Stomach (tissue), 9 donors: ENCODE results near the gene RNASE11. TPM values are rescaled to one million over a fixed set of nuclear protein-coding genes. Genes with fewer than 3 reads are reported as not detected.

ENCODE experiments used
- DNase-seq, 2 donors: peaks; one replicate each; pipeline versions ENCODE4 v3.0.0 to v3.0.0-alpha.2; 2013 to 2019
- H3K27ac ChIP-seq, 5 donors: fragments of 200-600 bp in 4 of 5; sonication (generic) in 4 of 5; one replicate each; pipeline ENCODE4 v1.5.1; 2013 to 2019; ENCODE audit warnings: mild to moderate bottlenecking in 1 of 5, moderate library complexity in 1 of 5
- H3K27me3 ChIP-seq, 3 donors: fragments of 200-600 bp; sonication (generic); one replicate each; pipeline ENCODE4 v1.5.1; 2017 to 2019; ENCODE audit warnings: mixed run types in 1 of 3
- H3K36me3 ChIP-seq, 4 donors: fragments of 200-600 bp; sonication (generic); 1 replicate in 3 of 4; 2 replicates in 1 of 4; pipeline ENCODE4 v1.5.1; 2016 to 2019
- H3K4me1 ChIP-seq, 4 donors: fragments of 200-600 bp; sonication (generic); one replicate each; pipeline ENCODE4 v1.5.1; 2016 to 2019
- H3K4me3 ChIP-seq, 4 donors: fragments of 200-600 bp; sonication (generic) in 3 of 4; one replicate each; pipeline ENCODE4 v1.5.1; 2016 to 2019; ENCODE audit warnings: mild to moderate bottlenecking in 1 of 4
- H3K9me3 ChIP-seq, 4 donors: fragments of 200-600 bp; sonication (generic); one replicate each; pipeline ENCODE4 v1.5.1; 2016 to 2019
- EP300 ChIP-seq: sonication (generic); formaldehyde crosslinking; IDR thresholded peaks from one replicate; pipeline ENCODE4 v1.6.1; 2017; ENCODE audit warnings: antibody characterized with exemption
- POLR2A ChIP-seq, 4 donors: fragments of 450-650 bp; IDR thresholded peaks; one replicate each; pipeline ENCODE4 v1.6.1; 2016; ENCODE audit warnings: antibody characterized with exemption in 4 of 4, control low read depth in 2 of 4, mild to moderate bottlenecking in 1 of 4, moderate library complexity in 1 of 4
- POLR2AphosphoS5 ChIP-seq, 3 donors: sonication (generic); formaldehyde crosslinking; IDR thresholded peaks; one replicate each; pipeline ENCODE4 v1.6.1; 2016; ENCODE audit warnings: antibody characterized with exemption in 3 of 3
- WGBS, 5 donors: extraction: QIAGEN DNeasy Blood & Tissue Kit in 3 of 5; methylation state at CpG; one replicate each; pipeline versions ENCODE4 v1.1.5 to v1.1.7; 2013 to 2018; 5-methylcytosine and 5-hydroxymethylcytosine counted together
- intact Hi-C: fragments of 100-400 bp; cut with DNase I; formaldehyde crosslinking; loops from one replicate; pipeline ENCODE4 v1.15.1; 2023; ENCODE audit warnings: low total_unique reads
- polyA plus RNA-seq, 3 donors: library from polyadenylated mRNA; stranded (reverse); fragments of 200-250 nt; gene quantifications; one replicate each; pipeline ENCODE4 v1.2.3, GENCODE V29; 2013
- total RNA-seq, 5 donors: library from RNA; depleted of rRNA; stranded (reverse); fragments of >200 nt; gene quantifications; one replicate each; pipeline versions ENCODE4 v1.1.0 to v1.2.3, GENCODE V29; 2014 to 2016
- TF ChIP-seq, protein P1 (sequence below), 7 experiments: fragments of 450-650 bp in 4 of 7; fragments of 200-600 bp in 3 of 7; sonication (generic) in 3 of 7; IDR thresholded peaks; one replicate each; pipeline ENCODE4 v1.5.1; 2016 to 2019; ENCODE audit warnings: antibody characterized with exemption in 7 of 7, control low read depth in 2 of 7, mild to moderate bottlenecking in 1 of 7
- donor health status: healthy with polysubstance abuse.
- donor health status: Bipolar disorder and iron deficiency.
- donor health status: healthy.

Gene RNASE11
- total and polyA plus RNA-seq, 8 donors, result not detected

DNA sequence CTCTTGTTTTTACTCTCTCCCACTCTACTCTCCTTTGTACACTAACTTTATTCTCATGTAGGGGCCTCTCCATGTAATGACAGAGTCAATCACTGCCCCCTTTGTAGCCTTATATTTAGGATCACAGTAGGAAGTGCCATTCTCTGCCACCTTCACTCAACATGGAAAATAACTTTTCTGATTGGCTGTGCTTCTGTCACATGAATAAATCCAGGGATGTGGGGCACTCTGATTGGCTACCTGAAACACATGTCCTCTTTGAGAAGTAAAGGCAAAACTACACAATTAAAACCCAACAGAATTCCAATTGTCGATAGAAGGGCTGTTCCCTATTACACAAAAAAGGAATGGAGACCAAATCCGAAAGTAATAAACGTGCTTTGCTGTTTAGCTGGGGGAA lies 26.8 kb downstream of the RNASE11 start, which contains the start of gene RNASE9:
RNASE9 (minus strand) TSS at position 87 of the 400 bp plus-strand sequence.
- WGBS, 5 donors, result 87 to 95% (median 94%) methylated on average over 3 of the region's 3 CpGs
- TF ChIP-seq POLR2A (IDR thresholded peaks at IDR 0.05) (no peak), EP300 (no peak), POLR2AphosphoS5 (IDR thresholded peaks at IDR 0.05) (no peak)
- TF ChIP-seq, protein P1, sequence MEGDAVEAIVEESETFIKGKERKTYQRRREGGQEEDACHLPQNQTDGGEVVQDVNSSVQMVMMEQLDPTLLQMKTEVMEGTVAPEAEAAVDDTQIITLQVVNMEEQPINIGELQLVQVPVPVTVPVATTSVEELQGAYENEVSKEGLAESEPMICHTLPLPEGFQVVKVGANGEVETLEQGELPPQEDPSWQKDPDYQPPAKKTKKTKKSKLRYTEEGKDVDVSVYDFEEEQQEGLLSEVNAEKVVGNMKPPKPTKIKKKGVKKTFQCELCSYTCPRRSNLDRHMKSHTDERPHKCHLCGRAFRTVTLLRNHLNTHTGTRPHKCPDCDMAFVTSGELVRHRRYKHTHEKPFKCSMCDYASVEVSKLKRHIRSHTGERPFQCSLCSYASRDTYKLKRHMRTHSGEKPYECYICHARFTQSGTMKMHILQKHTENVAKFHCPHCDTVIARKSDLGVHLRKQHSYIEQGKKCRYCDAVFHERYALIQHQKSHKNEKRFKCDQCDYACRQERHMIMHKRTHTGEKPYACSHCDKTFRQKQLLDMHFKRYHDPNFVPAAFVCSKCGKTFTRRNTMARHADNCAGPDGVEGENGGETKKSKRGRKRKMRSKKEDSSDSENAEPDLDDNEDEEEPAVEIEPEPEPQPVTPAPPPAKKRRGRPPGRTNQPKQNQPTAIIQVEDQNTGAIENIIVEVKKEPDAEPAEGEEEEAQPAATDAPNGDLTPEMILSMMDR (IDR thresholded peaks at IDR 0.05), result no peak
- H3K36me3 ChIP-seq, result no peaks in the 10 kb centered on the region
- H3K27ac ChIP-seq, result no peak within 1 kb of the TSS
- H3K27me3 ChIP-seq, result no peaks in the 10 kb centered on the region
- H3K4me1 ChIP-seq, result no peaks in the 10 kb centered on the region
- no peak for DNase-seq
- H3K9me3 ChIP-seq, result no peaks in the 10 kb centered on the region
- intact Hi-C loops, result no loop called here
- no peak within 1 kb of the TSS for H3K4me3 ChIP-seq

DNA sequence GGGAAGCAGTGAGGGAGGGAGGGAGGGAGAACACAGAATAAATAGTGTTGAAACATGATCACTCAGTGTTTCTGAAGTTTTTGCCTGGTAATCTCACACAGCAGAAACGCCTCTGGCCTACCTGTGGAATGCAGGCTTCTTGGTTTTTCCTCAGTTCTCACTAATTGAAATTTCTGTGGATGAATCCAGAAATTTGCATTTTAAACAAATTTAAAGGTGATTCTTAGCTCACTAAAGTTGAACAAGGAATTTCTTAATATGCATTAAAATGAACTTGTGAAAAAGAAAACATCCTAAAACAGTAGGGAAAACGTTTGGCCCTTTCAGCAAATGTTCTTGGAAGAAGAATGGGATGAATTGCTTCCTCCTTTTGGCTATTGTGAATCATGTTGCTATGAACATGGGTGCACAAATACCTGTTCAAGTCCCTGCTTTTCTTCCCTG lies 28.3 kb downstream of the RNASE11 start:
- intact Hi-C loops, result no loop called here
- no peaks in the 10 kb centered on the region for H3K4me1 ChIP-seq
- 15 to 38% (median 30%) methylated on average over 2 of the region's 2 CpGs for WGBS, 5 donors
- no peaks in the 10 kb centered on the region for H3K27me3 ChIP-seq
- no peaks in the 10 kb centered on the region for H3K36me3 ChIP-seq
- no peak for DNase-seq
- no peak overlapping the region for H3K27ac ChIP-seq
- H3K9me3 ChIP-seq, result no peaks in the 10 kb centered on the region
- TF ChIP-seq POLR2A (IDR thresholded peaks at IDR 0.05), result no peak
- no peak for TF ChIP-seq POLR2AphosphoS5 (IDR thresholded peaks at IDR 0.05)
- no peak for TF ChIP-seq EP300
- H3K4me3 ChIP-seq, result no peak overlapping the region

DNA sequence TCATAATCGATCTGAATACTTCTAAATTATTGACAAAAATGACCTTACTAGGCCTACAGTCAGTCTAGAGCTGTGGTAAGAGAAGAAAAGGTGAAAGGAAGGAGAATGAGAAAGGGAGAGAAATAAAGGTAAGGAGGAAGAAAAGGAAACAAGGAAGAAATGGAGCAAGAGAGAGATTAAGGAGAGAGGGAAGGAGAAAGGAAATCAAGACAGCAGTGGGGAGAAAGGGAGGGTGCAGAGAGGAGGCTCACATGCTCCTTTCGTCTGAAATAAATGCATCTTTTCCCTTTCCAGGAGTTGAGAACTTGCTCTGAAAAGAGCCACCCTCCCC lies 30.6 kb downstream of the RNASE11 start:
- Histone ChIP-seq H3K36me3 (no peaks in the 10 kb centered on the region), H3K4me1 (no peaks in the 10 kb centered on the region), H3K27me3 (no peaks in the 10 kb centered on the region), H3K9me3 (no peaks in the 10 kb centered on the region), H3K4me3 (no peak overlapping the region), H3K27ac (no peak overlapping the region)
- DNase-seq, result no peak
- TF ChIP-seq, protein P1 (IDR thresholded peaks at IDR 0.05), result no peak
- TF ChIP-seq POLR2AphosphoS5 (IDR thresholded peaks at IDR 0.05) (no peak), POLR2A (IDR thresholded peaks at IDR 0.05) (no peak), EP300 (no peak)
- intact Hi-C loops, result no loop called here
- 40 to 68% (median 47%) methylated on average over 2 of the region's 2 CpGs for WGBS, 5 donors

DNA sequence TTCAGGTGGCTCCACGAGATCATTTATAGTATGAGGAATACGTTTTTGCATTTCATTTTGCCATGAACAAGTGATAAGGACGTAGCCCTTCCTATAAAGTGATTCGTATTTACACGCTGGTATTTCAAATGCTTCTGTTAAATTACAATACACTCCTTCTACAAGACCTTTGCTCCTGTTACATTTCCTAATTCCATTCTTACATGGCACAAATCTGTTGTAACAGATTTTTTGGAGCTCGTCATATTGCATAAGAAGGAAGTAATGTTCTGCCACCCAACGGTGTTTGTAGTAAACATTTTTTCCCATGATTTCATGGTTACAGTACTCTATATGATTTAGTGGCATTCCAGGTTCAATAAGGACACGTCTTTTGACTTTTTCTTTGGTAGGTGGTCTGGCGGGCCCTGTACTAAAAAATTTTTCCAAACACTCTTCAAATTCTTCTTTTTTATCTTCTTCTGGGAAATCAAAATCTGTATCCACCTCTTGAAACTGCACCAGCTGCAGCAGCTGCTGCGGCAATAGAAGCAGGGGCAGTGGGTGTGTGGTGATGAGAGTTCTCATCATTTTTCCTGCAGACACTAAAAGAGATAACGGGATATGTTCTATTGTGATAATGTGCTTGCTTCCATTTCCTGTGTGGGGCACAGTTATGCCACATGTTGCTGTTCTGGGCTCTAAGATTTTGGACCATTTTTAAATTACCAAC lies 31.1 kb downstream of the RNASE11 start:
- Histone ChIP-seq H3K9me3 (no peaks in the 10 kb centered on the region), H3K4me1 (no peaks in the 10 kb centered on the region), H3K27me3 (no peaks in the 10 kb centered on the region), H3K36me3 (no peaks in the 10 kb centered on the region), H3K27ac (no peak overlapping the region), H3K4me3 (no peak overlapping the region)
- TF ChIP-seq POLR2AphosphoS5 (IDR thresholded peaks at IDR 0.05), result no peak
- TF ChIP-seq POLR2A (IDR thresholded peaks at IDR 0.05), result no peak
- TF ChIP-seq, protein P1 (IDR thresholded peaks at IDR 0.05), result no peak
- no peak for TF ChIP-seq EP300
- WGBS, 5 donors, result 74 to 83% (median 77%) methylated on average over 11 of the region's 11 CpGs
- DNase-seq, result no peak
- intact Hi-C loops, result no loop called here

DNA sequence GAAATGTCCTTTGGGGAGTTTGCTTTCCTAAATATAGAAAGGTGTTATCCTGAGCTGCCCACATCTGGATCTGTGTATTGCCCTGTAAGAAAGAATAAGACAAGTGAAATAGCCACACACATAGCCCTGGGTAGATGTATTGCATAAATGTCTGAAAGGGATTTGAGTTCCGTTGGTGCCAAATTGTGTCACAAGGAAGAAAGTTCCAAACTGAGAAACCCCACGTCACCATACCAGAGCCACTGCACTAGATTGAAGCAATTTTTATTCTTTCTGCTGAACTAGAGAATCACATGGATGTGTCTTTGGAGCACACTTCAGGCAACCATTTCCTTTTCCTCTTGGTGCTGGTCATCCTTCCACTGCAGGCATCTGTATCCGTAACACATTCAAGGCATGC lies 32.0 kb downstream of the RNASE11 start:
- intact Hi-C loops, result no loop called here
- no peaks in the 10 kb centered on the region for H3K9me3 ChIP-seq
- WGBS, 5 donors, result 86 to 96% (median 91%) methylated on average over 3 of the region's 3 CpGs
- H3K27me3 ChIP-seq, result no peaks in the 10 kb centered on the region
- DNase-seq, result no peak
- TF ChIP-seq POLR2A (IDR thresholded peaks at IDR 0.05) (no peak), EP300 (no peak), POLR2AphosphoS5 (IDR thresholded peaks at IDR 0.05) (no peak)
- TF ChIP-seq, protein P1 (IDR thresholded peaks at IDR 0.05), result no peak
- H3K4me3 ChIP-seq, result no peak overlapping the region
- H3K36me3 ChIP-seq, result no peaks in the 10 kb centered on the region
- H3K27ac ChIP-seq, result no peak overlapping the region
- no peaks in the 10 kb centered on the region for H3K4me1 ChIP-seq
